ENCODE data around the gene DCLK1.

DNA sequence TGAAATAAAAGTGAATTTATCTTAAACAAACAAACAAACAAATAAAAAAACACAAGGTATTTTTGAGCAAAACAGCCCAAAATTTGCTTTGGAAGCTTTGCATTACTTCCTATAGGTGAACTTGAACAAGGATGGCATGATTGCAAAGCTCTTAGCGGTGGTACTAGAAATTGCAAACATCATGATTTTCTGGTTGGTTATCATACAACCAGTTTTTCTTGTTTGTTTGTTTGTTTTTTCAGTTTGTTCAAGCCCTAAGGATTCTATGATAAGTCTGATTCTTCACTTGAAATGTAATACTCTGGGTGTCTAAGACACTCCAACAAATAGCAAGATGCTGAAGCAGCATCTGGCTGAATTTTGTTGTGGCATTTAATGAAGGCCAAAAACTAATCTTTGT is 15.9 kb downstream of the DCLK1 start:
- no peak for TF ChIP-seq EP300 (IDR thresholded peaks at IDR 0.05)
- TF ChIP-seq, protein P1, sequence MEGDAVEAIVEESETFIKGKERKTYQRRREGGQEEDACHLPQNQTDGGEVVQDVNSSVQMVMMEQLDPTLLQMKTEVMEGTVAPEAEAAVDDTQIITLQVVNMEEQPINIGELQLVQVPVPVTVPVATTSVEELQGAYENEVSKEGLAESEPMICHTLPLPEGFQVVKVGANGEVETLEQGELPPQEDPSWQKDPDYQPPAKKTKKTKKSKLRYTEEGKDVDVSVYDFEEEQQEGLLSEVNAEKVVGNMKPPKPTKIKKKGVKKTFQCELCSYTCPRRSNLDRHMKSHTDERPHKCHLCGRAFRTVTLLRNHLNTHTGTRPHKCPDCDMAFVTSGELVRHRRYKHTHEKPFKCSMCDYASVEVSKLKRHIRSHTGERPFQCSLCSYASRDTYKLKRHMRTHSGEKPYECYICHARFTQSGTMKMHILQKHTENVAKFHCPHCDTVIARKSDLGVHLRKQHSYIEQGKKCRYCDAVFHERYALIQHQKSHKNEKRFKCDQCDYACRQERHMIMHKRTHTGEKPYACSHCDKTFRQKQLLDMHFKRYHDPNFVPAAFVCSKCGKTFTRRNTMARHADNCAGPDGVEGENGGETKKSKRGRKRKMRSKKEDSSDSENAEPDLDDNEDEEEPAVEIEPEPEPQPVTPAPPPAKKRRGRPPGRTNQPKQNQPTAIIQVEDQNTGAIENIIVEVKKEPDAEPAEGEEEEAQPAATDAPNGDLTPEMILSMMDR (IDR thresholded peaks at IDR 0.05), result no peak

Measured in esophagus muscularis mucosa (tissue), 3 donors.